GM12878 (cell line): Measurements from ENCODE around the gene PRR23B.

Experiments
- CBFB ChIP-seq: IDR thresholded peaks from 2 replicates; pipeline ENCODE4 v1.6.1; 2016; ENCODE audit warnings: antibody characterized with exemption, low read depth
- CREM ChIP-seq: IDR thresholded peaks from 2 replicates; pipeline ENCODE4 v1.6.1; 2014; ENCODE audit warnings: antibody characterized with exemption, low read depth
- ETV6 ChIP-seq, 2 experiments: fragments of 450-650 bp in 1 of 2; IDR thresholded peaks in 1 of 2; conservative IDR thresholded peaks in 1 of 2; 2 replicates each; pipeline ENCODE4 v1.6.1; 2014; ENCODE audit warnings: antibody characterized with exemption in 1 of 2, borderline replicate concordance in 1 of 2, low read depth in 1 of 2, mild to moderate bottlenecking in 1 of 2, moderate library complexity in 1 of 2
- HDGF ChIP-seq: fragments of 450-650 bp; IDR thresholded peaks from 2 replicates; pipeline ENCODE4 v1.6.1; 2016; ENCODE audit warnings: antibody characterized with exemption
- NR2C1 ChIP-seq: fragments of 450-650 bp; IDR thresholded peaks from 2 replicates; pipeline ENCODE4 v1.6.1; 2017; ENCODE audit warnings: antibody characterized with exemption, mild to moderate bottlenecking, moderate library complexity
- POLR2AphosphoS5 ChIP-seq: IDR thresholded peaks from 2 replicates; pipeline ENCODE4 v1.6.1; 2011; ENCODE audit warnings: mild to moderate bottlenecking, low read length, inconsistent platforms
- RFX5 ChIP-seq: IDR thresholded peaks from 2 replicates; pipeline ENCODE4 v1.6.1; 2011; ENCODE audit warnings: low read depth, low read length, improper control_type of control experiment
- SIX5 ChIP-seq: IDR thresholded peaks from 2 replicates; pipeline ENCODE4 v1.6.1; 2011; ENCODE audit warnings: mild to moderate bottlenecking, low read depth, low read length, moderate library complexity; ENCODE audit not compliant: severe bottlenecking
- TBL1XR1 ChIP-seq: IDR thresholded peaks from 2 replicates; pipeline ENCODE4 v1.6.1; 2012; ENCODE audit warnings: low read depth, low read length, improper control_type of control experiment
- ZNF274 ChIP-seq: IDR thresholded peaks from one replicate; pipeline ENCODE4 v1.8.0; 2011; ENCODE audit not compliant: insufficient read length, insufficient read depth
- TF ChIP-seq, protein P1 (sequence below): IDR thresholded peaks from 2 replicates; pipeline ENCODE4 v1.6.1; 2012; ENCODE audit warnings: low read length, inconsistent platforms
- TF ChIP-seq, protein P2 (sequence below), 3 experiments: IDR thresholded peaks in 2 of 3; conservative IDR thresholded peaks in 1 of 3; 2 replicates each; pipeline ENCODE4 v1.5.1; 2011; ENCODE audit warnings: low read depth in 3 of 3, low read length in 3 of 3, mild to moderate bottlenecking in 3 of 3, control low read depth in 2 of 3, moderate library complexity in 2 of 3, inconsistent platforms in 1 of 3, mixed read lengths in 1 of 3; ENCODE audit not compliant: control insufficient read depth in 2 of 3, insufficient read depth in 1 of 3; ENCODE audit errors: extremely low read depth in 1 of 3
- TF ChIP-seq, protein P3 (sequence below): IDR thresholded peaks from 2 replicates; pipeline ENCODE4 v1.6.1; 2012; ENCODE audit warnings: mild to moderate bottlenecking, low read depth, low read length

DNA sequence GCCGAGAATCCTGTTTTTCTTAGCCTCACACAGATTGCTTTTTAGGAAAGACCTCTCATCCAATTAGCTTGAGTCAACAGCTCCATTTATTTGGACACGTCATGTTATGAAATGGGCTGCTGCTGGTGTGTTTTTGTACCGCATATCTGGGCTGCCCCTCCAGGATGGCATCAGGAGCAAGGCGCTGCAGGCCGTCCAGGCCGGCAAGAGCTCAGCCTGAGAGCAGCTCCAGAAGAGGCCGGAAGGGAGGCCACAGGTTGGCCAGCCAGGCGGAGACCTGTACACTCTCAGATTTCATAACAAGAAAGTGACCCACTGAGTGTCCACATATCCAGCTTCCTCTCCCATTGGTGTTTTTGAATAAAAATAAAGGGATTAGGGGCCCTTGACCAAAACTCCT, 45.4 kb downstream of the PRR23B start:
- TF ChIP-seq, protein P1, sequence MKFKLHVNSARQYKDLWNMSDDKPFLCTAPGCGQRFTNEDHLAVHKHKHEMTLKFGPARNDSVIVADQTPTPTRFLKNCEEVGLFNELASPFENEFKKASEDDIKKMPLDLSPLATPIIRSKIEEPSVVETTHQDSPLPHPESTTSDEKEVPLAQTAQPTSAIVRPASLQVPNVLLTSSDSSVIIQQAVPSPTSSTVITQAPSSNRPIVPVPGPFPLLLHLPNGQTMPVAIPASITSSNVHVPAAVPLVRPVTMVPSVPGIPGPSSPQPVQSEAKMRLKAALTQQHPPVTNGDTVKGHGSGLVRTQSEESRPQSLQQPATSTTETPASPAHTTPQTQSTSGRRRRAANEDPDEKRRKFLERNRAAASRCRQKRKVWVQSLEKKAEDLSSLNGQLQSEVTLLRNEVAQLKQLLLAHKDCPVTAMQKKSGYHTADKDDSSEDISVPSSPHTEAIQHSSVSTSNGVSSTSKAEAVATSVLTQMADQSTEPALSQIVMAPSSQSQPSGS: no peak
- TF ChIP-seq ETV6 (conservative IDR thresholded peaks at IDR 0.05 in 1 of 2, IDR thresholded peaks at IDR 0.05 in 1 of 2; ENCODE audit: borderline replicate concordance in 1 of 2, low read depth in 1 of 2): no peak
- no peak for TF ChIP-seq RFX5
- no peak for TF ChIP-seq ZNF274
- no peak for TF ChIP-seq NR2C1
- no peak for TF ChIP-seq SIX5
- TF ChIP-seq POLR2AphosphoS5: no peak
- TF ChIP-seq TBL1XR1: no peak
- TF ChIP-seq, protein P2, sequence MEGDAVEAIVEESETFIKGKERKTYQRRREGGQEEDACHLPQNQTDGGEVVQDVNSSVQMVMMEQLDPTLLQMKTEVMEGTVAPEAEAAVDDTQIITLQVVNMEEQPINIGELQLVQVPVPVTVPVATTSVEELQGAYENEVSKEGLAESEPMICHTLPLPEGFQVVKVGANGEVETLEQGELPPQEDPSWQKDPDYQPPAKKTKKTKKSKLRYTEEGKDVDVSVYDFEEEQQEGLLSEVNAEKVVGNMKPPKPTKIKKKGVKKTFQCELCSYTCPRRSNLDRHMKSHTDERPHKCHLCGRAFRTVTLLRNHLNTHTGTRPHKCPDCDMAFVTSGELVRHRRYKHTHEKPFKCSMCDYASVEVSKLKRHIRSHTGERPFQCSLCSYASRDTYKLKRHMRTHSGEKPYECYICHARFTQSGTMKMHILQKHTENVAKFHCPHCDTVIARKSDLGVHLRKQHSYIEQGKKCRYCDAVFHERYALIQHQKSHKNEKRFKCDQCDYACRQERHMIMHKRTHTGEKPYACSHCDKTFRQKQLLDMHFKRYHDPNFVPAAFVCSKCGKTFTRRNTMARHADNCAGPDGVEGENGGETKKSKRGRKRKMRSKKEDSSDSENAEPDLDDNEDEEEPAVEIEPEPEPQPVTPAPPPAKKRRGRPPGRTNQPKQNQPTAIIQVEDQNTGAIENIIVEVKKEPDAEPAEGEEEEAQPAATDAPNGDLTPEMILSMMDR (IDR thresholded peaks at IDR 0.05 in 2 of 3, conservative IDR thresholded peaks at IDR 0.05 in 1 of 3; ENCODE audit: control insufficient read depth in 2 of 3, extremely low read depth in 1 of 3, insufficient read depth in 1 of 3, low read depth in 3 of 3, low read length in 3 of 3): no peak
- TF ChIP-seq, protein P3, sequence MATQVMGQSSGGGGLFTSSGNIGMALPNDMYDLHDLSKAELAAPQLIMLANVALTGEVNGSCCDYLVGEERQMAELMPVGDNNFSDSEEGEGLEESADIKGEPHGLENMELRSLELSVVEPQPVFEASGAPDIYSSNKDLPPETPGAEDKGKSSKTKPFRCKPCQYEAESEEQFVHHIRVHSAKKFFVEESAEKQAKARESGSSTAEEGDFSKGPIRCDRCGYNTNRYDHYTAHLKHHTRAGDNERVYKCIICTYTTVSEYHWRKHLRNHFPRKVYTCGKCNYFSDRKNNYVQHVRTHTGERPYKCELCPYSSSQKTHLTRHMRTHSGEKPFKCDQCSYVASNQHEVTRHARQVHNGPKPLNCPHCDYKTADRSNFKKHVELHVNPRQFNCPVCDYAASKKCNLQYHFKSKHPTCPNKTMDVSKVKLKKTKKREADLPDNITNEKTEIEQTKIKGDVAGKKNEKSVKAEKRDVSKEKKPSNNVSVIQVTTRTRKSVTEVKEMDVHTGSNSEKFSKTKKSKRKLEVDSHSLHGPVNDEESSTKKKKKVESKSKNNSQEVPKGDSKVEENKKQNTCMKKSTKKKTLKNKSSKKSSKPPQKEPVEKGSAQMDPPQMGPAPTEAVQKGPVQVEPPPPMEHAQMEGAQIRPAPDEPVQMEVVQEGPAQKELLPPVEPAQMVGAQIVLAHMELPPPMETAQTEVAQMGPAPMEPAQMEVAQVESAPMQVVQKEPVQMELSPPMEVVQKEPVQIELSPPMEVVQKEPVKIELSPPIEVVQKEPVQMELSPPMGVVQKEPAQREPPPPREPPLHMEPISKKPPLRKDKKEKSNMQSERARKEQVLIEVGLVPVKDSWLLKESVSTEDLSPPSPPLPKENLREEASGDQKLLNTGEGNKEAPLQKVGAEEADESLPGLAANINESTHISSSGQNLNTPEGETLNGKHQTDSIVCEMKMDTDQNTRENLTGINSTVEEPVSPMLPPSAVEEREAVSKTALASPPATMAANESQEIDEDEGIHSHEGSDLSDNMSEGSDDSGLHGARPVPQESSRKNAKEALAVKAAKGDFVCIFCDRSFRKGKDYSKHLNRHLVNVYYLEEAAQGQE: no peak
- no peak for TF ChIP-seq CBFB
- no peak for TF ChIP-seq CREM
- TF ChIP-seq HDGF: no peak
